ENCODE results near the gene KLRC2. TPM values are rescaled to one million over a fixed set of nuclear protein-coding genes. Genes with fewer than 3 reads are reported as not detected.
"Not testable (repeated sequence)": the region's sequence is repeated elsewhere in the genome, so short reads cannot be mapped to it uniquely, and the experiment has no call there.

Gene KLRC2
- polyA plus RNA-seq, 3 donors: not detected

GRCh38 chr12:10398168-10398567 lies 37.6 kb downstream of the KLRC2 start:
- no peaks in the 10 kb centered on the region for H3K36me3 ChIP-seq (replicated peaks in 1 of 2; ENCODE audit: control insufficient read depth in 1 of 2, insufficient read depth in 2 of 2, low read length in 2 of 2)
- peaks cover 26 to 28% of the 10 kb centered on the region in 2 donors for H3K4me1 ChIP-seq (ENCODE audit: control insufficient read depth in 1 of 2, insufficient read depth in 2 of 2, low read length in 2 of 2)
- no peak overlapping the region for H3K27ac ChIP-seq (ENCODE audit: low read depth in 1 of 2, low read length in 2 of 2)
- no peaks in the 10 kb centered on the region for H3K79me2 ChIP-seq (ENCODE audit: insufficient read depth, low read length)
- Mint-ChIP-seq H3K27me3 (ENCODE audit: low read depth in 3 of 3) (peaks cover 10 to 11% (median 11%) of the 10 kb centered on the region in 3 donors), H3K4me1 (peaks cover 24% of the 10 kb centered on the region), H3K4me3 (peak overlapping the region in 1 of 2 donors; percentile 1), H3K36me3 (no peaks in the 10 kb centered on the region), H3K9me3 (peaks cover 0 to 3% (median 0%) of the 10 kb centered on the region in 7 donors), H3K27ac (no peak overlapping the region)
- H3K4me2 ChIP-seq (replicated peaks; ENCODE audit: extremely low read depth, low read length, poor library complexity, severe bottlenecking): no peak overlapping the region
- H2AFZ ChIP-seq (ENCODE audit: insufficient read depth, low read depth, low read length, poor library complexity, severe bottlenecking): no peak overlapping the region
- no peaks in the 10 kb centered on the region for H4K20me1 ChIP-seq (ENCODE audit: insufficient read depth, low read length)
- no peak overlapping the region for H3K9ac ChIP-seq (ENCODE audit: insufficient read depth, low read length, poor library complexity, severe bottlenecking)
- no CpG with 5 or more reads among the region's 2 CpGs for WGBS (ENCODE audit: insufficient coverage)
- no peak for TF ChIP-seq CTCF (IDR thresholded peaks at IDR 0.05)
- H3K4me3 ChIP-seq (replicated peaks in 1 of 3; ENCODE audit: low read depth in 2 of 3, low read length in 3 of 3): no peak overlapping the region
- H3K9me3 ChIP-seq (replicated peaks in 1 of 2; ENCODE audit: control insufficient read depth in 1 of 2, insufficient read depth in 1 of 2, low read length in 2 of 2): no peaks in the 10 kb centered on the region
- intact Hi-C loops (cut with micrococcal nuclease): no loop called here
- peaks cover 0 to 24% of the 10 kb centered on the region in 2 donors for H3K27me3 ChIP-seq (ENCODE audit: control insufficient read depth in 2 of 2, insufficient read depth in 2 of 2, low read length in 2 of 2)
- no peak for DNase-seq

GRCh38 chr12:10397296-10397695 lies 38.5 kb downstream of the KLRC2 start:
- Histone ChIP-seq H3K79me2 (ENCODE audit: insufficient read depth, low read length) (no peaks in the 10 kb centered on the region), H3K27me3 (ENCODE audit: control insufficient read depth in 2 of 2, insufficient read depth in 2 of 2, low read length in 2 of 2) (peaks cover 0 to 22% of the 10 kb centered on the region in 2 donors), H3K4me3 (replicated peaks in 1 of 3; ENCODE audit: low read depth in 2 of 3, low read length in 3 of 3) (no peak overlapping the region), H3K9me3 (replicated peaks in 1 of 2; ENCODE audit: control insufficient read depth in 1 of 2, insufficient read depth in 1 of 2, low read length in 2 of 2) (no peaks in the 10 kb centered on the region), H4K20me1 (ENCODE audit: insufficient read depth, low read length) (no peaks in the 10 kb centered on the region), H3K9ac (ENCODE audit: insufficient read depth, low read length, poor library complexity, severe bottlenecking) (no peak overlapping the region), H2AFZ (ENCODE audit: insufficient read depth, low read depth, low read length, poor library complexity, severe bottlenecking) (no peak overlapping the region), H3K36me3 (replicated peaks in 1 of 2; ENCODE audit: control insufficient read depth in 1 of 2, insufficient read depth in 2 of 2, low read length in 2 of 2) (no peaks in the 10 kb centered on the region), H3K4me1 (ENCODE audit: control insufficient read depth in 1 of 2, insufficient read depth in 2 of 2, low read length in 2 of 2) (peaks cover 35% of the 10 kb centered on the region in 2 donors), H3K4me2 (replicated peaks; ENCODE audit: extremely low read depth, low read length, poor library complexity, severe bottlenecking) (no peak overlapping the region), H3K27ac (ENCODE audit: low read depth in 1 of 2, low read length in 2 of 2) (no peak overlapping the region)
- no peak overlapping the region for H3K4me3 Mint-ChIP-seq
- no peaks in the 10 kb centered on the region for H3K36me3 Mint-ChIP-seq
- H3K4me1 Mint-ChIP-seq: peaks cover 31% of the 10 kb centered on the region
- no CpG with 5 or more reads among the region's 2 CpGs for WGBS (ENCODE audit: insufficient coverage)
- H3K9me3 Mint-ChIP-seq: peaks cover 0 to 3% (median 0%) of the 10 kb centered on the region in 7 donors
- peaks cover 7 to 11% (median 11%) of the 10 kb centered on the region in 3 donors for H3K27me3 Mint-ChIP-seq (ENCODE audit: low read depth in 3 of 3)
- no peak for TF ChIP-seq CTCF (IDR thresholded peaks at IDR 0.05)
- DNase-seq: no peak
- intact Hi-C loops (cut with micrococcal nuclease): no loop called here
- no peak overlapping the region for H3K27ac Mint-ChIP-seq

- intact Hi-C loops (cut with micrococcal nuclease); H3K4me3 Mint-ChIP-seq; DNase-seq; H3K9me3 Mint-ChIP-seq; H3K36me3 ChIP-seq (replicated peaks in 1 of 2; ENCODE audit: control insufficient read depth in 1 of 2, insufficient read depth in 2 of 2, low read length in 2 of 2); H3K79me2 ChIP-seq (ENCODE audit: insufficient read depth, low read length); H4K20me1 ChIP-seq (ENCODE audit: insufficient read depth, low read length); H3K9ac ChIP-seq (ENCODE audit: insufficient read depth, low read length, poor library complexity, severe bottlenecking); H3K36me3 Mint-ChIP-seq; H3K9me3 ChIP-seq (replicated peaks in 1 of 2; ENCODE audit: control insufficient read depth in 1 of 2, insufficient read depth in 1 of 2, low read length in 2 of 2): not testable (repeated sequence)
- Mint-ChIP-seq H3K4me1 (peaks cover 38% of the 10 kb centered on the region), H3K27ac (peak overlapping the region; percentile 91 to 97 (median 96)), H3K27me3 (ENCODE audit: low read depth in 3 of 3) (peaks cover 7 to 11% (median 11%) of the 10 kb centered on the region in 3 donors)
- Histone ChIP-seq H3K27me3 (ENCODE audit: control insufficient read depth in 2 of 2, insufficient read depth in 2 of 2, low read length in 2 of 2) (peaks cover 0 to 14% of the 10 kb centered on the region in 2 donors), H3K4me1 (ENCODE audit: control insufficient read depth in 1 of 2, insufficient read depth in 2 of 2, low read length in 2 of 2) (peaks cover 40 to 42% of the 10 kb centered on the region in 2 donors), H2AFZ (ENCODE audit: insufficient read depth, low read depth, low read length, poor library complexity, severe bottlenecking) (peak overlapping the region; percentile 68), H3K4me2 (replicated peaks; ENCODE audit: extremely low read depth, low read length, poor library complexity, severe bottlenecking) (peak overlapping the region; percentile 60), H3K27ac (ENCODE audit: low read depth in 1 of 2, low read length in 2 of 2) (peak overlapping the region; percentile 64 to 95), H3K4me3 (replicated peaks in 1 of 3; ENCODE audit: low read depth in 2 of 3, low read length in 3 of 3) (peak overlapping the region in 1 of 3 experiments; percentile 63)
- WGBS (ENCODE audit: insufficient coverage): no CpG with 5 or more reads among the region's 15 CpGs
These were observed 39.6 kb downstream of the KLRC2 start for GRCh38 chr12:10396176-10396575.
